ENCODE measurements around the gene NPBWR2. TPM values are rescaled to one million over a fixed set of nuclear protein-coding genes. Genes with fewer than 3 reads are reported as not detected.

The NPBWR2 gene
- total RNA-seq, 1 experiment from 2014 or later = not detected

- ATAC-seq (no peak), DNase-seq (ENCODE audit: low read depth, low spot score) (no peak)
- POLR2A ChIA-PET = no interaction called here
- RAD21 ChIA-PET (ENCODE audit: low non-redundant PET in 1 of 2, low total read pairs in 2 of 2, uncharacterized antibody in 2 of 2, unreplicated experiment in 2 of 2) = no interaction called here
- H3K79me2 ChIP-seq (ENCODE audit: insufficient read depth, low read length) = no peaks in the 10 kb centered on the region
- H3K4me3 ChIP-seq (replicated peaks in 1 of 2; ENCODE audit: low read depth in 1 of 2, low read length in 2 of 2) = no peak overlapping the region
- TF ChIP-seq JUND (IDR thresholded peaks at IDR 0.05) (no peak), EGR1 (IDR thresholded peaks at IDR 0.05; ENCODE audit: low read depth) (no peak), FOSL1 (IDR thresholded peaks at IDR 0.05; ENCODE audit: low read depth) (no peak), ATF3 (IDR thresholded peaks at IDR 0.05) (no peak), ELF1 (IDR thresholded peaks at IDR 0.05; ENCODE audit: borderline replicate concordance, low read depth) (no peak), CEBPB (IDR thresholded peaks at IDR 0.05; ENCODE audit: low read depth) (no peak), ZBTB33 (IDR thresholded peaks at IDR 0.05; ENCODE audit: extremely low read depth, insufficient replicate concordance, low read length) (no peak), TCF7L2 (IDR thresholded peaks at IDR 0.05; ENCODE audit: borderline replicate concordance, extremely low read depth, insufficient read depth, insufficient read length) (no peak), POLR2AphosphoS5 (IDR thresholded peaks at IDR 0.05; ENCODE audit: low read depth, low read length) (no peak), ZNF274 (IDR thresholded peaks at IDR 0.05; ENCODE audit: low read depth, low read length) (no peak), SRF (IDR thresholded peaks at IDR 0.05; ENCODE audit: low read depth) (no peak), MAX (IDR thresholded peaks at IDR 0.05) (no peak), REST (IDR thresholded peaks at IDR 0.05; ENCODE audit: low read depth) (no peak), EZH2 (IDR thresholded peaks at IDR 0.05) (no peak), SP1 (IDR thresholded peaks at IDR 0.05; ENCODE audit: low read depth) (no peak), YY1 (IDR thresholded peaks at IDR 0.05; ENCODE audit: extremely low read depth, insufficient replicate concordance, low read depth, low read length) (no peak), ZFX (IDR thresholded peaks at IDR 0.05) (no peak), POLR2A (IDR thresholded peaks at IDR 0.05; ENCODE audit: borderline replicate concordance, extremely low read depth, insufficient read depth, insufficient read length) (no peak), SIN3A (IDR thresholded peaks at IDR 0.05; ENCODE audit: low read depth) (no peak), RAD21 (IDR thresholded peaks at IDR 0.05; ENCODE audit: low read depth) (no peak)
- CTCF ChIA-PET = interaction anchor here (1.7 kb wide), 1 partner anchor 17 kb away, joined by 4 read pairs; no protein-coding TSS in a partner anchor
- no TSS peak for BruUV-seq (replicated peaks)
- no peak overlapping the region for H3K27ac ChIP-seq (ENCODE audit: low read depth, low read length)
- no peaks in the 10 kb centered on the region for H3K36me3 ChIP-seq (ENCODE audit: control insufficient read depth in 1 of 2, insufficient read depth in 2 of 2, low read length in 2 of 2)
- no peak overlapping the region for H3K4me2 ChIP-seq (ENCODE audit: low read length)
- no peaks in the 10 kb centered on the region for H4K20me1 ChIP-seq (ENCODE audit: insufficient read depth)
- H3K9ac ChIP-seq (ENCODE audit: low read length) = no peak overlapping the region
- peaks cover 4 to 13% of the 10 kb centered on the region in 2 experiments; a peak in 2 of 4 replicates for H3K4me1 ChIP-seq (ENCODE audit: control insufficient read depth in 1 of 2, insufficient read depth in 2 of 2, low read length in 2 of 2)
- H3K9me2 ChIP-seq (ENCODE audit: insufficient read depth) = no peaks in the 10 kb centered on the region
- no peaks in the 10 kb centered on the region for H3K9me3 ChIP-seq (ENCODE audit: control insufficient read depth in 1 of 2, insufficient read depth in 1 of 2, low read depth in 1 of 2, low read length in 2 of 2)
- intact Hi-C loops (cut with micrococcal nuclease) = no loop called here
- H2AFZ ChIP-seq (ENCODE audit: low read depth, low read length, poor library complexity, severe bottlenecking) = no peak overlapping the region
- no peaks in the 10 kb centered on the region for H3K27me3 ChIP-seq (ENCODE audit: insufficient read depth, low read length)
These were observed 6.8 kb downstream of the NPBWR2 start for GRCh38 chr20:64100566-64100888.
